ELF-1 (cell line): ENCODE data around the gene PARVA.
A peak's percentile ranks its signal among the peaks of the same experiment; 100 is the strongest.

Experiments
- DNase-seq: peaks from one replicate; pipeline ENCODE4 v3.0.0-alpha.2; 2016; ENCODE audit warnings: low read depth, low spot score

PARVA gene

DNA sequence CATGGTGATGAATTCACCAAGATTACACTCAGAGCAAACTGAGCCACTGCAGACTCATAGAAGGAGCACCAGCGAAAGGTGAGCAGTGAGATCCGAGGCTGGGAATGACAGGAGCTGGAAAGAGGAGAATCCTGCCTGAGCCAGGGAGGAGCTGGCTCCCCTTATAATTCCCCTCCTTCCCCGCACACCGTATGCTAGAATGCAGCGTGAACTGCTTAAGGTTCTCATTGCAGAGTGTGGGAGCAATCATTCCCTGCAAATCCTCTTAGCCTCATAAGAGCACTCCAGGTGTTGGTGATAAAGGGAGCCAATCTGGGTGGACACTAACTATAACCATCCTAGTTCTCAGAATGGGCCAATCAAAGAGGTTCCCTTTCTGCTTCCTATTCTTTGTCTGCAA is 169.3 kb downstream of the PARVA start:
- DNase-seq: no peak

DNA sequence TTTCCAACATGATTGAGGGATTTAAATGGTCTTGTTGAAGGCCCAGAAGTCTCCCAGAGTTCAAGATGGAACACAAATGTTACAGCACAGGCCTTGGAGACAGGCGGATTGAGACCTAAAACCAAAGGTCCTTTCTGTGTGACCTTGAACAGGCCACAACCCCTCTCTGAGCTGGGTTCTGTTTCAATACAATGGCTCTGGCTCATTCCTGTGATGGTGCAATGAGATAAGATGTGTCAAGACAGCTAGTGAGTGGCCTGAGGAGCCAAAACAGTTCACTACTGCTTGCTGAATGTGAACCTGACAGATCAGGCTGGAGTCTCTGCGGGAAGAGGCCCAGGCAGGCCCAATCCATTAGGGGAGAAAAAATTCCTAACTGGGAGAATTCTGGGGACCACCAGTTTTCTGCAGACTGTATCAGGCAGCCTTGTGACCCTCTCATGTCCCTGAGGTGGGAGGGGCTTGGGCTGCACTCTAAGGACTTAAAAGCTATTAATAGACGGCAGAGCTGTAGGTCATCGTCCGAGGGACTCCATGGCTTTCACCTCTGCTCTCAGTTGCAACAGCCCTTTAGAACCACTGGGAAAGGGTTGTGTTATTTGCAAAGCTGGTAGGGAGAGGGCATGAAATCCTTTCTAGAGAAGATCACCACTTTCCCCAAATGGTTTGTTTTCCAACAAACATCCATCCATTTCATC is 170.7 kb downstream of the PARVA start:
- peak; percentile 45 for DNase-seq

DNA sequence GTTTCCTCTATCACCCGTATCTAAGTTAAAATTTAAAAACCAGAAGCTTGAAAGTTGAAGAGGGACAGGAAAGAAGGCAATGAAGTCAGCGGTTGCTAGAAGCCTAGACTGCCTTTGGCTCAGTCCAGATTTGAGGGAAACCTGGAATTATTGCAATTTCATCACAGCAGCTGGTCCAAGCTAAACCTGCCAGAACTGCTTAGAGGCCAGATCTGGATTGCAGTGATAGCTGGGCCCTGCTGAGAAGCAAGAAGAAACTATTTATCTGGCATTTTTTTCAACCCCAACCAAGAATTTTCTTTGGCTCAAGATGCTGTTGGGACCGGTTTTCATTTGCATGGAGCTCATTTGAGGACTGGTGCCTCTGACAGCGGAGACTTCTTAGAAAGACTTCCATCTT is 175.3 kb downstream of the PARVA start:
- DNase-seq: no peak

DNA sequence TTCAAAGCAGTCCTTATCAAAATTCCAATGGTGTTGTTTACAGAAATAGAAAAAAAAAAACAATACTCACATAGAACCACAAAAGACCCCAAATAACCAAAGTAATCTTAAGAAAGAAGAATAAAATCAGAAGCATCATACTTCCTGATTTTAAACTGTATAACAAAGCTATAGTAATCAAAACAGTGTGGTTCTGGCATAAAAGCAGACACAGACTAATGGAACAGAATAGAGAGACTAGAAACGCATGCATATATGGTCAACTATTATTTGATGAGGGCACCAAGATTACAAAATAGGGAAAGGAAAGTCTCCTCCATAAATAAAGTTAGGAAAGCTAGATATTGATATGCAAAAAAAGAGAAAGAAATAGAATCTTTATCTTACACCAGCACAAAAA is 176.8 kb downstream of the PARVA start:
- DNase-seq: no peak

DNA sequence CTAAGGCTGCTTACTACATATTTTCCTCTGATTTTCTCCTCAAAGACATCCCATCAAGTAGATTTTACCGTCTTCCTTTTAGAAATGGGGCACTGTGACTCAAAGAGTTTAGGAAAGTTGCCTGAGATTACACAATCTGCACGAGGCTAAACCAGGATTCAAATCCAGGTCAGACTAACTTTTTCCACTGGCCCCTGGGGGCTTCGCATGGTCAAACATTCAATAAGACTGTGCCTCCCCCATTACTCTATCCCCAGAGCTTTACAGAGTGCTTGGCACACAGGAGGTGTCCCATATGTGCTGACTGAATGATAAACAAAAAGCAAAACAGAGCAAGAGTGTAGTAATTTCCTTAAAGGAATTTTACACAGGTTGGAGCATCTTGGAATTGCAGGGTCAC is 178.8 kb downstream of the PARVA start:
- no peak for DNase-seq

DNA sequence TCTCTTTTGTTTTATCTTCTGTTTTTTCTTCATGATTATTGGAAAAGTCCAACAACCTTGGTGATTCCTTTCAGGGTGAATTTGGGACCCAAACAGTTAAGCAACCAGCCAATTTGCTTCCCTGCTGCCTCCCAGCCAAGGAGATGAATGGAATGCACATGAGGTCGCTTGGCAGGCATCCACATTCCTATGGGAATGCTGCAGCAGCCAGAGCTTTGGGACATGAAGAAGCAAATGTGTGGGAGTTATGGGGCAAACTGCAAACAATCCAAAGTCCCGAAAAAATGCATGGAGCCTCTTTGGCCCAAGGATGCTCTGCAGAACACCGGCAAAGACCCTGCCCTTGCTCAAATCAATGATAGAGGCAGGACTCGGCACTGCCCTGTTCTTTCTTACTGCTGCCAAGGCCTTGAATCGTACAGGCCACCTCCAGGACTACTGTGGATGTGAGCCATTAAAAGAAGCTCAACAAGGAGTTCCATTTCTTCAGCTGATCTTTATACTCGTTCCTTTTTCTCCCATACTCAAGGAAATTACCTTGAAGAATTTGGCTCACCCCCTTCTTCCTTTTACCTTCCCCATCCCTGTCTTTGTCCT is 179.5 kb downstream of the PARVA start:
- peak; percentile 79 for DNase-seq

DNA sequence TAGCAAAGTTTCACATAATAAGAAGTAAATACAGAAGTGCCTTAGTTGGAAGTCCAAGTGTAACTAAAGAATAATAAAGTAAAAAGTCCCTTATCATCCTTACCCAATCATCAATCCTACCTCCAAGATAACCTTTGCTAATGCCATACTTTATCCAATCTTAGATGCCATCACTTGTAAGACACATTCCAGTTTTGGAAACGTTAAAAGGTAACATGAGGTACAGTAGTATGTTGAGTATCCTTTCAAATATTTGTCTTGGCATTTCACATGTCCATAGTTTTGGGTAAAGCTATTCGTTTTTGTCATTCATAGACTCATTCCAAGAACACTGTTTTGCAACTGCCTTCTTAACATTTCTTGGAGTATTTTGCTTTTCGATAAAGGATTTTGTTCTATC is 181.6 kb downstream of the PARVA start:
- DNase-seq: no peak

DNA sequence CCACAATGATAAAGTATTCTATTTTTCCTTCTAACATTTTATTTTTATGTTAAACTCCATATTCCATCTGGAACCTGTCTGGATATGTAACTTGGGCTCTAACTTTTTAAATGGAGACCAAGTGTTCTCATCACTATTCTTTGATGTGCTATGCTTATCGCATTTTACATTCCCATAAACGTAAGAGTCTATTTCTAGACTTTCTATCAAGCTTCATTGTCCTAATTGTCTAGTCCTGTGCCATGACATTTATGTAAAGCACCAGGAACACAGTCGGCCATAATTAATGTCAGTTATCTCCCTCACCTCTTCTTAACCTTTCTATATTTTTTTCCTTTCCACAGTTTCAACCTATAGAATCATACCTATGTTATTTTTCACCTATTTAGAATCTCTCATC is 183.0 kb downstream of the PARVA start:
- no peak for DNase-seq

DNA sequence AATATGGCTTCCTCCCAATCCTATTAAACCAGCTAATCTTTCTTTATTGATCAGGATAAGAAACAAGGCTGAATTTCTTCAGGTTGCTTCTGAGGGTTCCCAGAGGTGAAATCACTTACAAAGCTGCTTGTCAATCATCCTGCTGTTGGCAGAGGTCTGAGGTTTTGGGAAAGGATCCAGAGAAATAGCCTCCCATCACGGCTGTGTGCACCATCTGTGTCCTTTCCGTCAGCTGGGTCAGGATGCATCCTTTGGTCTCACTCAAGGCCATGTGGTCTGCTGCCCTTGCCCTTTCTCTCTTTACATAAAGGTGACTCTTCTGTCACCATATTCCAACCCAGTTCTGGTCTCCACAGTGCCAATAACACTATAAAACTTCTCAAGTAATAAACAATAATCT is 183.5 kb downstream of the PARVA start:
- DNase-seq: no peak

DNA sequence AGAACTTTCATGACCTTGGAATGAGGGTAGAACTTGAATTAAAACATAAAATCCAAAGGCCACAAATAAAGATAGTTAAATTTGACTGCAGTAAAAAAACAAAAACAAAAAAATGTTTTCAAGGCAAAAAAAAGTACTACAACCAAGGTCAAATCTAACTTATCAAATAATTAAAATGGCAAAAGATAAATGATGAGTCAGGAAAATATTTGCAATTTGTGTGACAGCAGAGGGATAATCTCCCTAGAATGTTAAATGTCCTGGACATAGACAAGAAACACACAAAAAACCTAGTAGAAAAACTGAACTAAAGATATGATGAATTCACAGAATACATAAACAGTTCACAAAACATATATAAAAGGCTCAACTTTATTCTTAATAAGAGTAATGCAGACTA is 186.6 kb downstream of the PARVA start:
- no peak for DNase-seq

DNA sequence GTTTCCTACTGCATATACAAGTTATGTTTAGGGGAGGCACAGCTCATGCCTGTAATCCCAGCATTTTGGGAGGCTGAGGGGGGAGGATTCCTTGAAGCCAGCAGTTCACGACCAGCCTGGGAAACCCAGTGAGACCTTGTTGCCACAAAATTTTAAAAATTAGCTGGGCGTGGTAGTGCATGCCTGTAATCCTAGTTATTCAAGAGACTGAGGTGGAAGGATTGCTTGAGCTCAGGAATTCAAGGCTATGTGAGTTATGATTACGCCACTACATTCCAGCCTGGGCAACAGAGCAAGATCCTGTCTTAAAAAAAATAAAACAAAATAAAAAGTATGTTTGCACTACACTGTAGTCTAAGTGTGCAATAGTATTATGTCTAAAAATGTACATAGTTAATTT is 188.0 kb downstream of the PARVA start:
- no peak for DNase-seq

DNA sequence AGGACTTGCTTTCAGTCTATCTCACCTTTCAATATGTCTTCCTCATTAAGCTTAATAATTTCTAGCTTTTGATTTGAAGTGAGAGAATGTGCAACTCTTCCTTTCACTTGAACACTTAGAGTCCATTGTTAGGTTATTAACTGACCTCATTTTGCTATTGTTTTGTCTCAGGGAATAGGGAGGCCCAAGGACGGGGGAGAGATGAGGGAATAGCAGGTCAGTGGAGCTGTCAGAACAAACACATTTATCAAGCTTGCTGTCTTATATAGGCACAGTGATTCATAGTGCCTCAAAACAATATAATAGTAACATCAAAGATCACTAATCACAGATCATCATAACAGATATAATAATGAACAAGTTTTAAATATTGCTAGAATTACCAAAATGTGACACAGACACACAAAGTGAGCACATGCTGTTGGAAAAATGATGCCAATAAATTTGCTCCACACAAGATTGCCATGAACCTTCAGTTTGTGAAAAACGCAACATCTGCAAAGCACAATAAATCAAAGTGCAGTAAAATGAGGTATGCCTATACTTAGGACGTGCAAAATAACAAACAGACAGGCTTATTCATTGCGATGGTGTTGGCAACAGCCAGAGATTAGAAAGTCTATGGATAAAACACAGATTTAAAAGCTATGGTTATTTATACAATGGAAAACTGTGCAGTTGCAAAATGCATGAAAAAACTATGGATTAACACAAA is 190.5 kb downstream of the PARVA start:
- no peak for DNase-seq

DNA sequence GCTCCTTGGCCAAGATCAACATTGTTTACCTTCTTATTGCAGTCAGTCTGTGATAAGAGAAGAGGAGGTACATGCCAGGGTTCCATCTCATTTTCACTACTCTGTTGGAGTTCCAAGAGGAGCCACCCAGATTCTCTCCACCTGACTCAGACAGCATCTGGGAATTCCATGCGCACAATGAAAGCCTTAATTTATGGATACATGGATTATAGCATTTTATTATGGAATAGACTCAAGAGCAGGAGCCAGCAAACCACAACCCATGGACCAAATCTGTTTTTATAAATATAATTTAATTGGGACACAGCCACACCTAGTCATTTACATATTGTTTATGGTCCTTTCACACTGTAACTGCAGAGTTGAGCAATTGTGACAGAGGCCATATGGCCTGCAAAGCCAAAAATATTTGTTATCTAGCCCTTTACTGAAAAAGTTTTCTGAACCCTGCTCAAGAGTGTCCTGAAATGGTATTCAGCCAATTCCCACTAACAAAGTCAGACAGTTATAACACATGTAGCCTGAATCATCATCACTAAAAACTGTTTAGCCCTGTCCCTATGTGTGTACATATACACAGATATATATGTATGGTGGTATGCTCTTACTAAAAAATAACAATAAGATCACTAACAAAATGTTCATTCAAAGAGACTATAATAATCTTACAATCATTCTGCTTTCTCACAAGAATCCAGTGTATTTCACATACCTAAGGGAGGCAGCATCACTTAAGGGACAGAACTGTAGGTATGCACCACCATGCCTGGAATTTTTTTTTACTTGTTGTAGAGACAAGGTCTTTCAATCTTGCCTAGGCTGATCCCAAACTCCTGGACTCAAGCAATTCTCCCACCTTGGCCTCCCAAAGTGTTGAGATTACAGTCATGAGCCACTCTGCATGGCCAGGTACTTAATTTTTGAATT is 192.4 kb downstream of the PARVA start:
- no peak for DNase-seq

DNA sequence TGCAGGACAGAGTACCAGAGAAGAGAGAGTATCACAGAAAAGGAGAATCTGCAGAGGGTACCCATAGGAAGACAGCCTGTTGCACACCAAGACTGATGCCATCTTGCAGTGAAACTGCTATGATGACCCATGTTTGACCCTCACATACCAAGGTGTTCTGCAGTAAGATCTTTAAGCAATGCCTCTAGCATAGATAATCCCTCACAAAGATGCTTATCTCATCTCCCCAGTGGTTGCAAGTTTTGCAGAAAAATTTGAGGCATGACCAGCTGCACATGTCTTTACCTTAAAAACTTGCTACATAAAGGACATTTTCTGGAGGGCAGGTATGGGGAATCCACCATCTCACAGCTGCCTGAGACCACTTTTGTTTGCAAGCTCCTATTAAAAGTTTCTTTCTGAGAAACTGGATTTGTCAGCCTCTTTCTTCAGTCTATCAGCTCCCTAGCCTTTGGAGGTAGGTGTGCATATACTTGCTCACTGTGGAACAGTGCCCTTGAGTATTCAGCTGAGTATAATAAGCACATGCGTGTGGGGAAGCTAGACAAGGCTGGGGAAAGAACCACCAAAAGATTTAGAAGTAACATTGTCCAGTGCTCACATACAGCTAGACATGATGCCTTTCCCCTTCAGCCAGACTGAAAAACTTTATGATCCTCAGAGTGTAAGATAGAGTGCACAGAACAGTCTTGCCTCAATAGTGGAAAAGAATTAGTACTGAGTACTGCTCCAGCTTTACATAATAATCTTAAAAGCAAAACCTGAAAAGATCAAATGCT is 196.5 kb downstream of the PARVA start:
- DNase-seq: peak; percentile 14

DNA sequence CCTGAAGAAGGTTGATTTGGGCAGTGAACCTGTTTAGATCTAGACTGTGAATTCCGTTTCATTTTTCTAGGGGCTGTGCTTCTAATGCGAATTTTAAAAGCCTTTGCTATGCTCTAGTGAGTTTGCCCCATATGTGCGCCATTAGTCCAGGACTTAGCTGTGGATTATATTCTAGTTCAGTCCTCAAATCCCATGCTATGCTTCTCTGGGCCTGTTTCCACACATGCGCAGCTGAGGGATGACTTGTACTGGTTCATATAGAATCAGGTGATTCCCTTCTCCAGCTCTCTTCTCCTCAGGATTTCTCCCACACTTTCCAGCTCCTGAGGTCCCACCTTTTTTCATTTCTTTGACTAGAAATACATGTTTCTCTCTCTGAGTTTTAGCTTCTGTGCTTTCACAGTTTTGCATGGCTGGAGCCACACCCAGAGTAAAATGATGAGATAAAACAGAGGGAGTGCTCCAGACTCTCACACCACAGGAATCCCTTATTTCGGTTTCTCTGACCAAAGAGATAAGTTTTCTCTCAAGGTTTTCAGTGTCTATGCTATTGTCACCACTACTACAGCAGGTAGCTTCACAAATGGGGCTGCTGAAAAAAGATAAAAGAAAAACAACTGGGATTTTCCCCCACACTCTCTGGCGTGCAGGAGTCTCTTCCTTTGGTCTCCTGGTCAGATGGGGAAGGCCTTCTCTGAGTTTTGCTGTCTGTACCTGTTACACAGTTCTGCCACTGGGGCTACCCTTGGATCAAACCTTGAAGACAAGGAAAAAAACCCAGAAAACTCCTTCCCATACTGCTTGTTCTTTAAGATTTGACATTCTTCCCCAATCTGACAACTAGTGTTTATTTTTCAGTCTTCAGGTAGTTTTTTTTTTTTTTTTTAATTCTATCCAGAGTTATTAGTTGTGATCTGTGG is 200.6 kb downstream of the PARVA start:
- peak; percentile 34 for DNase-seq

DNA sequence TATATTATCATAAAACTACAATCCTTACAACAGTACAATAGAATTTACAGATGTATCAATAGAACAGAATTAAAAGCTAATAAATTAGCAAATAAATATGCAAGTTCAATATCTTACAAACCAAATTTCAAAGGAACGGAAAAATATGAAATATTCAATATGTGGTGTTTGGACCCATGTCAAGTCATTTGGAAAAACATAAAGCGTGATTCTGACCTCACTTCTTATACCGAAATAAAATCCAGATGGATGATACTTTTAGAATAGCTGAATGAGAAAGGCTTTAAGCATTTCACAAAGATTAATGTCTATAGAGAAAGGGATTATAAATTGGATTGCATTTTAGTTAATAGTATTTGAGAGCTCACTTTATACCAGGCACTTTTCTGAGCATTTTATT is 204.0 kb downstream of the PARVA start:
- no peak for DNase-seq

DNA sequence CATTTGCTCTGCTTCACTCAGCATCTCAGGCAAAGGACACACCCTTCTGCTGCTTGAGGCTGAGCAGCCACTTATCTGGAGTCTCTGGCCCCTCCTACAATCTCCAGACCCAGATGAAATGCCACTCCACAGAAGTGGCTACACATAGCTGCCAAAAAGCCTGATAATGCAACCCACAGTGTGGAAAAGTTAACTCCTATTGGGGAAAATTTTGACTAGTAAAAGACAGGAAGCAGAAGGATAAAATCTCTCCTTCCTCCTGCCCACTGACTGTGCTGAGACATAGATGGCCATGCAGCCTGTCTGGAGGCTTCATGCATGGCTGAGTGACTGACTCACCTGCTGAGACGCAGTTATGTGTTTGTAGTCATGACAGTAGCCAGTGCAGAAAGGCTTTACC is 204.6 kb downstream of the PARVA start:
- DNase-seq: peak; percentile 50
